Nucleus accumbens (tissue), 56 donors: ENCODE results near the gene ABCB10.
"Not testable (repeated sequence)": the region's sequence is repeated elsewhere in the genome, so short reads cannot be mapped to it uniquely, and the experiment has no call there.

Experiments
- DNase-seq, 56 donors: peaks; one replicate each; lab custom pipeline; 2025; lab: John Stamatoyannopoulos, UW

The ABCB10 gene

GRCh38 chr1:229558460-229559335, at the start of gene ABCB10:
TSS of gene ABCB10 (minus strand) at chr1:229558707. CDS start at chr1:229558652, 55 bp downstream.
- peak in 55 of 56 donors; percentile 60 to 99 (median 94) for DNase-seq

DNA sequence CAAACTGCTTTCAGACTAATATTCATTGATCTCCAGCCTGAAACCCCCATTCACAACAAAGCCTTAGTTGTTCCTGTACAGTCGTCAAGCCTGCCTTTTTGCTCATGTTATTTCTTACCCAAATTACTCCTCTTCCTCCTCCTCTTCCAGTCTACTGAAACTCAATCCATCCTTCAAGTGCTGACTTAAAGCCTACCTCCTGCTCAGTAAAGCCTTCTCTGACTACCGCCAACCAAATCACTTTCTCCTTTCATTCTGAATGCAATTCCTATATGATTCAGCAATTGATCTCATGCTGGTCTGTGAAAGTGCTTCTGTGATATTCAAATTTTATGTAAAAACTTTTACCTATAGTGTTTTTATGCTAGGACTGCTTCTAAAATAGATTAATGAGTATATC, 48.9 kb upstream of the ABCB10 start:
- no peak for DNase-seq

GRCh38 chr1:229603371-229604005, 45.0 kb upstream of the ABCB10 start:
- no peak for DNase-seq

DNA sequence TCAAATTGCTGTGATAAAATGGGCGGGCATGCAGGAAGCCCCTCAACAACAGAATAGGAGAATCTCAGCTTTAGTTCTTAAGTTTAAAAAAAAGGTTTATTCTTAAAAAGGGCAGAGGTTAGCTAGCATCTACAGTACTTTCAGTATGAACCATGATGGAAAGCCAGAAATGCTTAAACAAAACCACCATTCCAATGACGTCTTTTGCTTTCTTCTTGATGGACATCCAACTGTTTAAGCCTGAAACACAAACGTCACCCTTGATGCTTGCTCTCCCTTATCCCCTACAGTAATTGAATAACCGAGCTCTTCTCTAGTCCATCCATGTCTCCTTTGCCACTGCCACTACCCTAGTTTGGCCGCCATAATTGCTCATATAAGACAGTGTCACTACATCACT, 41.7 kb upstream of the ABCB10 start:
- no peak for DNase-seq

- DNase-seq: no peak
These were observed 40.9 kb upstream of the ABCB10 start for GRCh38 chr1:229599218-229599954.

DNA sequence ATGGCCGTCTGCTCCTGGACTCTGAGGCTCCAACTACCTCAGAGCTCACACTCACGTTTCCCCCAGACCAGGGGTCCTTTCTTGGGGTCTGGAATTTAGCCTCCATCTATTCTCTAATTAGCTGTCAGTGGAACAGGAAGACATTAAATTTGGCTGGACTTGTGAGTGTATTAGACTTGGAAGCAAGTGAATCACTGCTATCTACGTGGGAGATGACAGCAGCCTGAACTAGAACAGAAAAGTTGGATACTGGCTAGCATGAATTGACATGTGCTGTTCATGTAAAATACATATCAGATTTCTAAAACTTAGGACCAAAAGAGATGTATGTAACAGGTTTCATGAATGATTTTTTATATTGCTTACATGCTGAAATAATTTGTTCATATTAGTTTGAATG, 39.4 kb upstream of the ABCB10 start:
- DNase-seq: no peak

DNA sequence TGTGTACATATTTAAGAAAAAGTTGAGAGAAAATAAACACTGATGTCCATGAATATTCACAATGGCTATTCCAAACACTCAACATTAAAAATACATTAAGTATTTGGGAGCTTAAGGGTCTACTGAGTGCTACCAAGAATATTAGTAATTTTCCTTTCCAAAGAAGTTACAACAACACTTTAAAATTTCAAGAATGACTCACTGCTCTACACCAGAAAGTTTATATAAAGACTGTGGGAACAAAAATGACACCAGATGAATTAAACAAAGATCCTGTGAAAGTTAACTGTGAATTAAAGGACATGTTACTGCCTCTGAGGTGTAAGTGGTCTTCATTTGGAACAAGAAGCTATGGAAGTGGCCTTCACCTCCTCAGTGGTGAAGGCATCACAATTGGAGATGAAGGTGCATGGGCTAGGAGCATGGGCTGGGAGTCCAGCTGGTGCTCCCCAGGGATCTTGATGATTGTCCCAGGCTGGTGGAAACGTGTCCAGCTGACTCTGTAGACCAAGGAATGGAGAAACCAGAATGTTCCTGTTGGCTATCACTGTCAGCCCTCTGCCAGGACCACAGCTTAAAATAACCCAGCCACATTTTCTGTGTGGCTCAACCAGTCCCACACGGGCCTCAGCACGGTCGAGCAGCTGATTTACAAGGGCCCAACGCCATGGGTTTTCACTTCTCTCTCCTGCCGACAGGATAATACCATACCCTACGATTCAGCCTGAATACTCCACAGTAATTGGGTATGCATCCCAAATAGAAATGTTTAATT, 38.6 kb upstream of the ABCB10 start:
- DNase-seq: peak in 1 of 56 donors; percentile 22

DNA sequence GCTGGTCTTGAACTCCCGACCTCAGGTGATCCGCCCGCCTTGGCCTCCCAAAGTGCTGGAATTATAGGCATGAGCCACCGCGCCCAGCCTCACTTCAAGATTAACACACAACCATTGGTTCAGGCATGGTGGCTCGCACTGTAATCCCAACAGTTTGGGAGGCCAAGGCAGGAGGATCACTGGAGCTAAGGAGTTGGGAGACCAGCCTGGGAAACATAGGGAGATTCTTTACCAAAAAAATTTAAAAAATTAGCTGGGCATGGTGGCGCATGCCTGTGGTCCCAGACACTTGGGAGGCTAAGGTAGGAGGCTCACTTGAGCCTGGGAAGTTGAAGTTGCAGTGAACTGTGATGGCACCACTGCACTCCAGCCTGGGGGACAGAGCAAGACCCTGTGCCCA, 37.4 kb upstream of the ABCB10 start:
- DNase-seq: not testable (repeated sequence)

DNA sequence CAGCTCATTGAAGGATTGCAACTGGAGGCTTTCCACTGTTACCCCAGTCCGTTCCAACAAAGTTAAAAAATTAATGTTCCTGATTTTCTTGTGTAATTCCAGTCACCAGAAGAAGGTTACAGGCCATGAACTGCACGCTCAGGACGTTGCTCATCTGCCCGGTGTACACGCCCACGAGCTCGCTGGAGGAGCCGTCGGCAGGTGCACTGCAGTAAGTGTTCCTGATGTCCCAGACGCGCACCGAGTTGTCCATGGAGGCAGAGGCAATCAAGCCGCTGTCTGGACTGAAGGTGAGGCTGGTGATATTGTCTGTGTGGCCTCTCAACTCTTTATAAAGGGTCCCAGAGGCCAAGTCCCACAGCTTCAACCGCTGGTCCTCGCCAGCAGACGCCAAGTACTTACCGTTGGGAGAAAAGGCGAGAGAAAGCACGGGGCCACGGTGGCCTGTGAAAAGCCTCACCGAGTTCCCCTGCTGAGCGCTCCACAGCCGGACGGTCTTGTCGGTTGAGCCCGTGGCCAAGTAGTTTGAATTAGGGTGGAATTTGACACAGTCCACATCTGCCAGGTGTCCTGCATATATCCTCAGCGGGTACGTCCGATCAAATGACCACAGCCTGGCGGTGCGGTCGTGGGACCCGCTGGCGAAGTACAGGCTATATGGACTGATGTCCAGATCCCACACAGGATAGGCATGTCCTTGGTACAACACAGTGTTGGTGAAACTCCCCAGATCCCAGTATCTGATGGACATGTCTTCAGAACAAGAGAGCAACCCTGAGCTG, 35.9 kb upstream of the ABCB10 start:
- DNase-seq: no peak

DNA sequence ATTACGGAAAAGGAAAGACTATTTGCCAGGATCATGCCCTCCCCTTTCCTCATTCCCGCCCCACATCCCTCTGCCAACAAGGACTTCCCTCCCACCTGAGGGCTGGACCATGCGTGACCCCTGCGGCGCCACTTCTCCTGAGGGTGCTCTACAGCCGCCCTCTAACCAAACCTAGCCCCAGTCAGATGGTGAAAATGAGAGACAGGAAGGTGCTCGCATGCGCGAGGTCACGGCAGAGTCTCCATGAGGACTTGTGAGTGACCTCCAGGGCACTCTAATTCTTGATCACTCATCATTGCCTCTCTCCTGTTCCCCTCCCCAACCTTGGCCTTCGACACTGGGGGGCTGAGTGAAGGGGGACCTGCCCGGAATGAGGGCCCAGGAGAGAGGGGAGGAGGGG, 35.3 kb upstream of the ABCB10 start:
- DNase-seq: no peak

GRCh38 chr1:229590119-229590518, 31.6 kb upstream of the ABCB10 start:
- DNase-seq: no peak

DNA sequence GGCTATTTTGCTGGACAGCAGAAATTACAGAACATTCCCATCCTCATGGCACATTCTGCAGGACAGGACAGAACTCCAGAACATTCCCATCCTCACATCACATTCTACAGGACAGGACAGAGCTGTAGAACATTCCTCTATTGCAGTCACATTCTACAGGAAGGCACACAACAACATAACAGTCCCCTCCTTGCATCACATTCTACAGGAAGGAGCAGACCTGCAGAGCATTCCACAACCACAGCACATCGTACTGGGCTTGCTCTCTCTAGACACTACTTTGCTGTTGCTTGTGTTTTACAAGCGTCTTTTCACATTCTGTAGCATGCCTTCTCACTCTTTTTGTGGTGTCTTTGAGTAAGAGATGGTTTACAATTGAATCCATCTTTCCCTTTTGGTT, 26.8 kb upstream of the ABCB10 start:
- no peak for DNase-seq

GRCh38 chr1:229582715-229583114, 24.2 kb upstream of the ABCB10 start:
- DNase-seq: no peak

- peak in 27 of 56 donors; percentile 3 to 49 (median 13) for DNase-seq
These were observed 23.6 kb upstream of the ABCB10 start for GRCh38 chr1:229582011-229582694.

- no peak for DNase-seq
These were observed 23.0 kb upstream of the ABCB10 start for GRCh38 chr1:229581485-229581884.

- peak in 55 of 56 donors; percentile 13 to 93 (median 83) for DNase-seq
These were observed 20.7 kb upstream of the ABCB10 start for GRCh38 chr1:229579059-229579673.

DNA sequence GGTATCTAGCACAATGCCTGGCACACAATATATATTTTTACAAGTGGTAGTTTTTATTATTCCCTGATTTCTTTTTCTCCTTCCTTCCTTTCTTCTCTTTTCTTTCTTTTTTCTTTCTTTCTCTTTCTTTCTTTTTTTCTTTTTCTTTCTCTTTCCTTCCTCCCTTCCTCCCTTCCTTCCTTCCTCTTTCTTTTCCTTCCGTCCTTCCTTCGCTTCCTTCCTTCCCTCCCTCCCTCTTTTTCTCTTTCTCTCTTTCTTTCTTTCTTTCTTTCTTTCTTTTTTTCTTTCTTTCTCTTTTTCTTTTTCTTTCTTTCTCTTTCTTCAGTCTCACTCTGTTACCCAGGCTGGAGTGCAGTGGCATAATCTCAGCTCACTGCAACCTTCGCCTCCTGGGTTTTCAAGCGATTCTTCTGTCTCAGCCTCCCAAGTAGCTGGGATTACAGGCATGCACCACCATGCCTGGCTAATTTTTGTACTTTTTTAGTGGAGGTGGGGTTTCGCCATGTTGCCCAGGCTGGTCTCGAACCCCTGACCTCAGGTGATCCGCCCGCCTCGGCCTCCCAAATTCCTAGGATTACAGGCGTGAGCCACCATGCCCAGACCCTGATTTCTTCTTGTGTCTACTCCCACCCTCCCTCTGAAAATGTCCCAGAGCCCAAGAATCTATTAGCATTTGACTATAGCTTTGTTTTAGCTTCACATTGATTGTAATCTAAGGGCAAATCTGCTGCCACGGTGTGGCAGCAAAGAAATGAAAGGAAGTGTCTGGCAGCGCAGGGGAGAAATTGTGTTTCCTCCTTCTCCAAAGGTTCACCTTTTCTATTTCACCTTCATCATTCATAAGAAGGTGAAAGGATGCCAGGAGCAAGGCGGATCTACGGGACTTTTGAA, 19.9 kb upstream of the ABCB10 start:
- DNase-seq: peak in 12 of 56 donors; percentile 24 to 72 (median 44)
